A549 (cell line): Measurements from ENCODE around the gene TNS3. TPM values are rescaled to one million over a fixed set of nuclear protein-coding genes. Genes with fewer than 3 reads are reported as not detected.

Experiments used
- ATAC-seq, 2 experiments: fragments of 200-7000 bp in 1 of 2; fragments of >200 bp in 1 of 2; cut with Nextera tagmentation in 1 of 2; cut with Tn5 transposase in 1 of 2; 3 replicates each; pipeline versions ENCODE4 v1.8.0 to v1.9.1; 2018 to 2020; ENCODE audit warnings: mild to moderate bottlenecking in 1 of 2, moderate library complexity in 1 of 2
- CTCF ChIA-PET: fragments of 300-600 bp; sonication (Branson Sonifier 250); formaldehyde crosslinking; extraction: SDS; loops from one replicate; lab custom pipeline; 2021; ENCODE audit warnings: antibody characterized with exemption, inconsistent platforms; lab: Yijun Ruan, JAX
- POLR2A ChIA-PET: fragments of 350-600 bp; formaldehyde crosslinking; extraction: SDS; loops from one replicate; lab custom pipeline; 2021; ENCODE audit warnings: antibody characterized with exemption, inconsistent platforms; lab: Yijun Ruan, JAX
- DNase-seq, 2 experiments: peaks; one replicate each; pipeline versions ENCODE4 v3.0.0 to v3.0.0-alpha.2; 2011 to 2016; ENCODE audit warnings: low read depth in 1 of 2, low spot score in 1 of 2
- FAIRE-seq: peaks from 2 replicates; lab custom pipeline; 2011; peaks lifted over from hg19 to GRCh38; lab: Jason Lieb, UNC
- H3K27ac ChIP-seq, 2 experiments: fragments of >200 bp; sonication (Bioruptor Twin); formaldehyde crosslinking; 3 replicates each; pipeline ENCODE4 v1.5.1; 2016 to 2017
- H3K4me1 ChIP-seq: fragments of >200 bp; sonication (Bioruptor Twin); formaldehyde crosslinking; 3 replicates; pipeline ENCODE4 v1.6.1; 2016
- H3K4me2 ChIP-seq: fragments of >200 bp; sonication (Bioruptor Twin); formaldehyde crosslinking; 3 replicates; pipeline ENCODE4 v1.6.1; 2016
- H3K4me3 ChIP-seq: fragments of >200 bp; sonication (Bioruptor Twin); formaldehyde crosslinking; 3 replicates; pipeline ENCODE4 v1.5.1; 2016
- H3K9me3 ChIP-seq: fragments of >200 bp; sonication (Bioruptor Twin); formaldehyde crosslinking; 3 replicates; pipeline ENCODE4 v1.6.1; 2016
- CEBPB ChIP-seq, 2 experiments: fragments of >200 bp in 1 of 2; sonication (Bioruptor Twin) in 1 of 2; formaldehyde crosslinking in 1 of 2; IDR thresholded peaks; 2 replicates each; pipeline ENCODE4 v1.6.1; 2012 to 2016
- CHD2 ChIP-seq: fragments of 150-350 bp; IDR thresholded peaks from 2 replicates; pipeline ENCODE4 v1.6.1; 2014; ENCODE audit warnings: low read length; ENCODE audit not compliant: partially characterized antibody
- CTCF ChIP-seq: fragments of >200 bp; sonication (Bioruptor Twin); formaldehyde crosslinking; IDR thresholded peaks from 3 replicates; pipeline ENCODE4 v1.5.1; 2016
- EHF ChIP-seq: fragments of 250-450 bp; sonication (Bioruptor Pico); IDR thresholded peaks from 2 replicates; pipeline ENCODE4 v1.5.0; 2020; ENCODE audit warnings: mild to moderate bottlenecking
- ELK1 ChIP-seq: fragments of 150-350 bp; IDR thresholded peaks from 2 replicates; pipeline ENCODE4 v1.6.1; 2014; ENCODE audit warnings: low read depth, mild to moderate bottlenecking, low read length
- EP300 ChIP-seq, 2 experiments: fragments of >200 bp; sonication (Bioruptor Twin); formaldehyde crosslinking; IDR thresholded peaks; 2 replicates in 1 of 2; 3 replicates in 1 of 2; pipeline ENCODE4 v1.6.1; 2016 to 2017
- FOSB ChIP-seq: fragments of 250-450 bp; sonication (Bioruptor Pico); IDR thresholded peaks from 2 replicates; pipeline ENCODE4 v1.5.0; 2020; ENCODE audit warnings: mild to moderate bottlenecking, moderate library complexity
- FOSL2 ChIP-seq, 2 experiments: fragments of 450-650 bp in 1 of 2; fragments of >200 bp in 1 of 2; sonication (Bioruptor Twin) in 1 of 2; formaldehyde crosslinking; IDR thresholded peaks; 2 replicates each; pipeline versions ENCODE4 v1.5.0 to v1.6.1; 2016 to 2020; ENCODE audit warnings: mild to moderate bottlenecking in 1 of 2, moderate library complexity in 1 of 2
- GATA3 ChIP-seq: IDR thresholded peaks from 2 replicates; pipeline ENCODE4 v1.6.1; 2012; ENCODE audit warnings: borderline replicate concordance
- HDAC2 ChIP-seq: fragments of 200-600 bp; sonication (generic); IDR thresholded peaks from 2 replicates; pipeline ENCODE4 v1.6.1; 2016
- HES2 ChIP-seq: fragments of >200 bp; sonication (Bioruptor Twin); formaldehyde crosslinking; IDR thresholded peaks from 2 replicates; pipeline ENCODE4 v1.6.1; 2016
- HMGXB4 ChIP-seq: fragments of 250-450 bp; sonication (Bioruptor Pico); IDR thresholded peaks from 2 replicates; pipeline ENCODE4 v1.5.0; 2021; ENCODE audit warnings: mild to moderate bottlenecking, moderate library complexity, borderline replicate concordance
- HOXA7 ChIP-seq: fragments of 250-450 bp; sonication (Bioruptor Pico); IDR thresholded peaks from 2 replicates; pipeline ENCODE4 v1.5.0; 2020; ENCODE audit warnings: mild to moderate bottlenecking, moderate library complexity
- HOXB13 ChIP-seq: fragments of 250-450 bp; sonication (Bioruptor Pico); IDR thresholded peaks from 2 replicates; pipeline ENCODE4 v1.5.0; 2020; ENCODE audit warnings: low read depth, mild to moderate bottlenecking, moderate library complexity
- HOXB5 ChIP-seq: fragments of 250-450 bp; sonication (Bioruptor Pico); IDR thresholded peaks from 2 replicates; pipeline ENCODE4 v1.5.0; 2020; ENCODE audit warnings: mild to moderate bottlenecking, moderate library complexity
- JUN ChIP-seq, 2 experiments: fragments of >200 bp; sonication (Bioruptor Twin); formaldehyde crosslinking; IDR thresholded peaks; 2 replicates in 1 of 2; 3 replicates in 1 of 2; pipeline ENCODE4 v1.6.1; 2016 to 2017
- KDM1A ChIP-seq: fragments of 200-600 bp; sonication (generic); IDR thresholded peaks from 2 replicates; pipeline ENCODE4 v1.6.1; 2016; ENCODE audit warnings: low read depth, mild to moderate bottlenecking
- KDM5A ChIP-seq: fragments of 200-600 bp; sonication (generic); IDR thresholded peaks from 2 replicates; pipeline ENCODE4 v1.6.1; 2016; ENCODE audit warnings: antibody characterized with exemption, mild to moderate bottlenecking
- MAX ChIP-seq: IDR thresholded peaks from 2 replicates; pipeline ENCODE4 v1.6.1; 2012
- MAZ ChIP-seq: fragments of 150-350 bp; IDR thresholded peaks from 2 replicates; pipeline ENCODE4 v1.6.1; 2014; ENCODE audit warnings: antibody characterized with exemption, low read depth, low read length, borderline replicate concordance
- NFE2L2 ChIP-seq: fragments of 150-350 bp; conservative IDR thresholded peaks from 2 replicates; pipeline ENCODE4 v1.6.1; 2014; ENCODE audit warnings: low read length
- POLR2A ChIP-seq: IDR thresholded peaks from 2 replicates; pipeline ENCODE4 v1.6.1; 2012; ENCODE audit warnings: mild to moderate bottlenecking, low read length
- POLR2AphosphoS2 ChIP-seq: conservative IDR thresholded peaks from 2 replicates; pipeline ENCODE4 v1.6.1; 2012; ENCODE audit warnings: low read length, improper control_type of control experiment, inconsistent platforms
- RARB ChIP-seq: fragments of 250-450 bp; sonication (Bioruptor Pico); IDR thresholded peaks from 2 replicates; pipeline ENCODE4 v1.8.0; 2021; ENCODE audit warnings: mild to moderate bottlenecking, moderate library complexity
- SREBF2 ChIP-seq: fragments of 450-650 bp; IDR thresholded peaks from 2 replicates; pipeline ENCODE4 v1.6.1; 2014; ENCODE audit warnings: mild to moderate bottlenecking, moderate library complexity
- USF2 ChIP-seq: fragments of 450-650 bp; IDR thresholded peaks from 2 replicates; pipeline ENCODE4 v1.6.1; 2014; ENCODE audit warnings: antibody characterized with exemption
- ZNF302 ChIP-seq: fragments of 250-450 bp; sonication (Bioruptor Pico); IDR thresholded peaks from 2 replicates; pipeline ENCODE4 v1.9.0; 2021; ENCODE audit warnings: inconsistent platforms, mild to moderate bottlenecking, moderate library complexity
- WGBS: methylation state at CpG from one replicate; pipeline ENCODE4 v1.1.6; 2017; ENCODE audit errors: missing lambda C conversion rate; 5-methylcytosine and 5-hydroxymethylcytosine counted together
- polyA plus RNA-seq, 4 experiments: library from polyadenylated mRNA; depleted of rRNA in 3 of 4; stranded (reverse); fragments of >200 nt; fragmentation: RNase III in 1 of 4; extraction: RNeasy Plus Mini Kit Qiagen cat#74134 plus additional on column Dnase treatment in 1 of 4; gene quantifications; 2 replicates in 3 of 4; 3 replicates in 1 of 4; pipeline ENCODE4 v1.2.3, GENCODE V29; 2011 to 2017

The TNS3 gene
- polyA plus RNA-seq, 2 of the 4 experiments (the other 2 are of a cell fraction), result 107 to 134 TPM

GRCh38 chr7:47574482-47575329, 7.2 kb downstream of the TNS3 start (continued):
- no peak for TF ChIP-seq CTCF
- TF ChIP-seq ELK1, result no peak
- TF ChIP-seq HOXA7 (CRISPR knock-in tag), result peak; percentile 78
- TF ChIP-seq GATA3, result no peak
- TF ChIP-seq MAX, result no peak; the same call in 1 of the 2 replicates
- TF ChIP-seq ZNF302 (CRISPR knock-in tag), result no peak
- TF ChIP-seq KDM5A, result no peak
- TF ChIP-seq HES2, result no peak
- TF ChIP-seq FOSB, result no peak
- no peak for TF ChIP-seq HOXB5 (CRISPR knock-in tag)
- TF ChIP-seq POLR2A, result no peak
- TF ChIP-seq RARB (CRISPR knock-in tag), result no peak
- TF ChIP-seq NFE2L2, result no peak
- TF ChIP-seq MAZ, result no peak

- peak; percentile 95 for FAIRE-seq
- Histone ChIP-seq H3K4me2 (peak overlapping the region; percentile 86), H3K4me1 (peaks cover 100% of the 10 kb centered on the region), H3K9me3 (no peaks in the 10 kb centered on the region), H3K27ac (peak overlapping the region; percentile 99 to 100), H3K4me3 (peak overlapping the region; percentile 20; the same call in 2 of the 3 replicates)
- DNase-seq, result peak in 1 of 2 experiments; percentile 81
- ChIA-PET POLR2A (interaction anchor here (0.7 to 3.6 kb wide), 7 partner anchors 18 to 210 kb away, joined by 3 to 12 read pairs (median 5); no protein-coding TSS in a partner anchor), CTCF (interaction anchor here (1.1 kb wide), 1 partner anchor 9 kb away, joined by 3 read pairs; no protein-coding TSS in a partner anchor)
- 3% methylated on average over 11 of the region's 11 CpGs for WGBS
- ATAC-seq, result peak in 1 of 2 experiments; percentile 10; a peak in 3 of 6 replicates
- TF ChIP-seq HDAC2, result 0 out of 2 replicates have a peak, but pooled peaks have one; percentile 37
- no peak for TF ChIP-seq FOSL2 (IDR thresholded peaks at IDR 0.05)
- TF ChIP-seq FOSL2 (CRISPR knock-in tag; IDR thresholded peaks at IDR 0.05), result peak; percentile 17
- TF ChIP-seq MAX, result peak; percentile 43
- TF ChIP-seq USF2, result no peak
- TF ChIP-seq SREBF2, result no peak
- no peak for TF ChIP-seq HMGXB4 (CRISPR knock-in tag)
- peak; percentile 47 to 73; a peak in 2 of 5 replicates for TF ChIP-seq EP300 (IDR thresholded peaks at IDR 0.05)
- peak; percentile 76; the same call in 1 of the 2 replicates for TF ChIP-seq HOXA7 (CRISPR knock-in tag)
- peak; percentile 15 to 60; a peak in 3 of 5 replicates for TF ChIP-seq JUN (IDR thresholded peaks at IDR 0.05)
- TF ChIP-seq FOSB, result no peak; the same call in 1 of the 2 replicates
- TF ChIP-seq HOXB13 (CRISPR knock-in tag), result peak; percentile 27; the same call in 1 of the 2 replicates
- TF ChIP-seq EHF (CRISPR knock-in tag), result peak; percentile 65
- TF ChIP-seq CHD2, result no peak
- 0 out of 2 replicates have a peak, but pooled peaks have one; percentile 30 for TF ChIP-seq GATA3
- TF ChIP-seq KDM1A, result no peak
- TF ChIP-seq CEBPB (IDR thresholded peaks at IDR 0.05), result peak; percentile 55 to 72; a peak in 2 of 4 replicates
- no peak for TF ChIP-seq POLR2AphosphoS2
- peak; percentile 98 for TF ChIP-seq HOXB5 (CRISPR knock-in tag)
Measured at GRCh38 chr7:47573758-47574481, 8.0 kb downstream of the TNS3 start.
